Vagina (tissue), 2 donors: Measurements from ENCODE around the gene LITAF.

ENCODE experiments used
- CTCF ChIP-seq, 3 experiments: fragments of 450-650 bp in 2 of 3; fragments of 200-600 bp in 1 of 3; sonication (generic) in 1 of 3; IDR thresholded peaks; one replicate each; pipeline ENCODE4 v1.5.1; 2017 to 2019; ENCODE audit warnings: antibody characterized with exemption in 3 of 3, mild to moderate bottlenecking in 2 of 3, moderate library complexity in 2 of 3
- POLR2A ChIP-seq, 2 donors: fragments of 450-650 bp; IDR thresholded peaks; one replicate each; pipeline ENCODE4 v1.6.1; 2017; ENCODE audit warnings: antibody characterized with exemption in 2 of 2, mild to moderate bottlenecking in 2 of 2, moderate library complexity in 2 of 2

- TF ChIP-seq CTCF (IDR thresholded peaks at IDR 0.05) (no peak), POLR2A (IDR thresholded peaks at IDR 0.05) (no peak)
Observed at GRCh38 chr16:11570806-11571205, 15.9 kb downstream of the LITAF start.
